Cortex of kidney (tissue), 1 donor: ENCODE data around the gene METTL23.
"Not testable (repeated sequence)": the region's sequence is repeated elsewhere in the genome, so short reads cannot be mapped to it uniquely, and the experiment has no call there.

Source experiments
- DNase-seq: peaks from one replicate; lab custom pipeline; 2025; lab: John Stamatoyannopoulos, UW

Gene METTL23

GRCh38 chr17:76714336-76714735 is 12.3 kb upstream of the METTL23 start:
- no peak for DNase-seq

GRCh38 chr17:76714822-76715495 is 11.7 kb upstream of the METTL23 start:
- DNase-seq: no peak

DNA sequence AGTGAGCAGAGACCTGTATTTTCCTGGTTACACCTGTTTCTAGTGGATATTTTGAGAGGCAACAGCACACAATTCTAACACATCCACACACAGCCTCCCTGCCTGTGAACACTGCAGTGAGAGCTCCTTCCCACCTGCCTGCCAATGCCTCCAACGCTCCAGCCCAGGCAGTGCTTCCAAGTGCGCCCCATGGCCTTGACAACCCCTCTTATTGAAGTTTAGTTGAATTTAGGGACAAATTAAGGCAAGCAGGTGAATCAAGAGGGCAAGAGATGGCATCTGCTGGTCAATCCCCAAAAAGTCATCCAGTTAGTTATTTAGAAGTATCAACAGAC is 11.2 kb upstream of the METTL23 start:
- no peak for DNase-seq

- DNase-seq: no peak
Observed at GRCh38 chr17:76716146-76716838, 10.3 kb upstream of the METTL23 start.

DNA sequence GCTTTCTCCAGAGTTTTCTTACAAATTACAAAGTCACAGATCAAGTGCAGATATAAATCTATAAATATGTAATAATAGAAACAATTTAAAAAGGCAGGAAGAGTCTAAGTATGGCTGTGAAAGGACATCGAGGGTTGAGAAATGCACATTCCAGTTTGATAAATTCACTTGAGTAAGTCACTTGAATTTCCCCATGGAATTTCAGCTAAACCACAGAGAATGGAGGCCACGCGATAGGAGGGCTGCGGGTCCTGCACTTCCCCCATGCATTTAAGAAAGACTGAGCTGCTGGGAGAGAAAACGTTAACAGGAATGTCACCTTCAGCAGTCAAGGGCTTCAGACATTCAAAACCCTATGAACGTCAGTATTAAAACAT is 9.8 kb upstream of the METTL23 start:
- no peak for DNase-seq

DNA sequence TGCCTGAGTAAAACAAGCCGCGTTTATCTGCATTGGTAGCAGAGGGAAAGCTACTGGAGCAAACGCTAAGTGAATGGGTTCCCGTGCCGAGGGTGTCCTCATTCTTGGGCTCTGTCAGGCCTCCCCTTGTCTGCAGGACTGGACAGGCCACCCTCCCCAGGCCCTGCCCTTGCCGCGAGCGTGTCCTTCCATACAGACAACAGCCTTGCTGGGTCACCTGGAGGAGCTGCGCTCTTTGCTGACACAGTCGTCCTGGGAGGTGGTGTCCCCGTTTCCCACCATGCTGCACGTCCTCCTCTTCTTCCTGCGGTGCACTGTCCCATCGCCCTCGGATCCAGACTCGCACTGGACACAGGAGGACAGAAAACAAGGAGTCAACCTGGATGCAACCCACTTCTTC is 8.1 kb upstream of the METTL23 start:
- no peak for DNase-seq

GRCh38 chr17:76720211-76720610 is 6.4 kb upstream of the METTL23 start:
- no peak for DNase-seq

DNA sequence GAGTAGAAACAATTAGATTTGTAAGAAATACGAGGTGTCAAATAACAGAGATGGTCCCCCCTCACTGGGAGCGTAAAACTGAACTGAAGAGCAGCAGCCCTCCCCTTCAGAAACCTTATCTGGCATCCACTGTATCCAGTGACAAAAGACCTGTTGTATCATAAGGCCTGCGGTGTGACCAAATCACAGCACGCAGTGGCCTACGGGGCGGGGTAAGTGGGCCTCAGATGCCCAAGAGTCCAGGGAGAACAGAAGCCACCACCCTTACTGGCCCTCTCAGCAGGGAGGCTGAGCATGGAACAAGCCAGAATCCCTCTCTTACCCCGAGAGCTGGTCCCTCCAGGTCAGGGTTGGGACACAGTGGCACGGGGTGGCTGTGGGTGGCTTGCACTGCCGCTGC is 5.7 kb upstream of the METTL23 start:
- DNase-seq: no peak

- DNase-seq: no peak
Observed at GRCh38 chr17:76721463-76721862, 5.2 kb upstream of the METTL23 start.

DNA sequence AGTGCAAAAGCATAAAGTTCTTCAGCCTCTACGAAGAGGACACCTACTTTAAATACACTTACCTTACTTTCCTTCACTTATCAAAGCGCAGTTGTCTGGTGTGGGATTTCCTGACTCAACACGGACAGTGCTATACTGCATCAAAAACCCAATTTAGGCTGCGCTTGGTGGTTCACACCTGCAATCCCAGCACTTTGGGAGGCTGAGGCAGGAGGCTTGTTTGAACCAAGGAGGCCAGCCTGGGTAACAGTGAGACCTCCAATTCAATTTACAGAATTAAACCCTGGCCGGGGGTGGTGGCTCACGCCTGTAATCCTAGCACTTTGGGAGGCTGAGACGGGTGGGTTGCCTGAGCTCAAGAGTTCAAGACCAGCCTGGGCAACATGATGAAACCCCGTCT is 4.4 kb upstream of the METTL23 start:
- DNase-seq: no peak

DNA sequence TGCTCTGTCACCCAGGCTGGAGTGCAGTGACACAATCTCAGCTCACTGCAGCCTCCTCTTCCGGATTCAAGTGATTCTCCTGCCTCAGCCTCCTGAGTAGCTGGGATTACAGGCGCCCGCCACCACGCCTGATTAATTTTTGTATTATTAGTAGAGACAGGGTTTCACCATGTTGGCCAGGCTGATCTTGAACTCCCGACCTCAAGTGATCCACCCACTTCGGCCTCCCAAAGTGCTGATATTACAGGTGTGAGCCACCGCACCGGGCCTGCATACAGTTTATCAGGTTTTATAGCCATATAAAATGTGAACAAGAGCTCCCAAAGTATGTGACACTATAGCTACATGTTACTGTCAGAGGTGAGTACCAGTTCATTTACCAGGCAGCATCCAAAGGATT is 3.7 kb upstream of the METTL23 start:
- DNase-seq: not testable (repeated sequence)

- DNase-seq: no peak
Observed at GRCh38 chr17:76723812-76724211, 2.8 kb upstream of the METTL23 start.

DNA sequence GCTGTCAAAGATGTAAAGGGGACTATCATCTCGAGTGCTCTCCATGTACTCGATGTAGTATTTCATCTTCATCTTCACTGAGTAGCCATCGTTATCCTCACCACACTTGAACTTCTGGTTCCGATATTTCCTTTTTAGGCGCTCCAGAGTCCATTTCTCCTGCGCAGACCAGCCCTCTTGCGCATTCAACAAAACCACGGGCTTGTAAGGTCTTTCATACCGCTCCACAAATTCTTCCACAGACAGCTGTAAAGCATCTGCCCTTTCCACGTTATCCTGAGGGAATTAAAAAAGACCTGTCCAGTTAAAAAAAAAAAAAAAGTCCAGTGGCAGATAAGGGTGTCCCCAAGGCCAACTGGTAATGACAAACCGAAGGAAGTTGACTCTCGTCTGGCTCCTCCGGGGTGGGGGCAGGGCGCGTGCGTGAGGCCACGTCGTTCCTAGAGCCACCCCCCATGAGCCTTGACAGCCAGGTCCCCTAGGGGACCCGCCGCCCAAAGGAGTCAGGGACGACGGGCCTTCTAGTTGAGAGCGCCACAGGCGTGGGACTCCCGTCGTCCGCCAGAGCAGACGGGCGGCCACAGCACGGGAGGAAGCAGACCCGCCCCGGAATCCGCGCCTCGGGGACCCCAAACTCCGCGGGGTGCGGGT is 934 bp upstream of the METTL23 start:
- no peak for DNase-seq

DNA sequence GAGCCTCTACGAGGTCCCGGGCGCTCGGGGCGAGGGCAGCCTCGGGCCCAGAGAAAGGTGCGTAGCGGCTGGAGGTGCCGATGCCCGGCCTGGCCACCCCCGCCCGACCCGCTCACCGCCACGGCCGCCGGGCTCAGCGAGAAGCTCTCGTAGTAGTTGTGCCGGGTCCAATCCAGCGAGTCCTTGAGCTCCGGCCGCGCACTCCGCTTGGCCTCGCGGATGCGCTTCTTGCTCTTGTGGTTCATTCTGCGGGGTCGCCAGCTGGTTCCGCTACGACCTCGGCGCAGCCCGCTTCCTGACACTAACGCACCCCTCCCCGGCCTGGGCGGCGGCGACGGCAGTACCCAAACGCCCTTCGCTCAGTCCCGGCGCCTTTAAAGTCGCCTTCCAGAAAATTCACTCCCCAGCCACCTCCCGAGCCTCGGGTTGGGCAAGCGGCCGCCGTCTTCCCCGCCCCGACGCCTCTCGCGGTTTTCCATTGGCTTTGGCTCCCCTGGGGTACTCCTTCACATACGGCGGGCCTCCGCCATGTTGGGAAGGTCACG is 336 bp upstream of the METTL23 start, which contains the start of gene JMJD6:
Gene JMJD6 (minus strand): TSS at position 376 of the 545 bp plus-strand sequence. CDS start 131 bp downstream, at position 245.
- peak; percentile 80 for DNase-seq

DNA sequence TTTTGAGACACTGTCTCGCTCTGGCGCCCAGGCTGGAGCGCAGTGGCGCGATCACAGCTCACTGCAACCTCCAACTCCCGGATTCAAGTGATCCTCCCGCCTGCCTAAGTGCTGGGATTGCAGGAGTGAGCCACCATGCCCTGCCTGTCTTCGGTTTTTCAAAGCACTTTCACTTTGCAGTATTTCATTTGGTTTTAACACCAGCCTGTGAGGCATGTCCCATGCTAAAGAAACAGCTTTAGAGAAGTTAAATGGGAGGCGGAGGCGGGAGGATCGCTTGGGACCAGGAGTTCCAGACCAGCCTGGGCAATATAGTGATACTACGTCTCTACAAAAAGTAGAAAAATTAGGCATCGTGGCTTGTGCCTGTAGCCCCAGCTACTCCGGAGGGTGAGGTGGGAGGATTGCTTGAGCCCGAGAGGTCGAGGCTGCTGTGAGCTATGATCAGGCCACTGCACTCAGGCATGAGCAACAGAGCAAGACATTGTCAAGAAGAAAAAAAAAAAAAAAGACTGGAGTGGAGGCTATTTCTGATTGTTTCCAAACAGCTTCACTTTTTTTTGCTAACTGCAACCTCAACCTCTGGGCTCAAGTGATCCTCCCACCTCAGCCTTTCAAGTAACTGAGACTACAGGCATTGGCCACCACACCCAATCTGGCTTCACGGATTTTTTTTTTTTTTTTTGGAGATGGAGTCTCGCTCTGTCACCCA is 1.3 kb downstream of the METTL23 start:
- no peak for DNase-seq

DNA sequence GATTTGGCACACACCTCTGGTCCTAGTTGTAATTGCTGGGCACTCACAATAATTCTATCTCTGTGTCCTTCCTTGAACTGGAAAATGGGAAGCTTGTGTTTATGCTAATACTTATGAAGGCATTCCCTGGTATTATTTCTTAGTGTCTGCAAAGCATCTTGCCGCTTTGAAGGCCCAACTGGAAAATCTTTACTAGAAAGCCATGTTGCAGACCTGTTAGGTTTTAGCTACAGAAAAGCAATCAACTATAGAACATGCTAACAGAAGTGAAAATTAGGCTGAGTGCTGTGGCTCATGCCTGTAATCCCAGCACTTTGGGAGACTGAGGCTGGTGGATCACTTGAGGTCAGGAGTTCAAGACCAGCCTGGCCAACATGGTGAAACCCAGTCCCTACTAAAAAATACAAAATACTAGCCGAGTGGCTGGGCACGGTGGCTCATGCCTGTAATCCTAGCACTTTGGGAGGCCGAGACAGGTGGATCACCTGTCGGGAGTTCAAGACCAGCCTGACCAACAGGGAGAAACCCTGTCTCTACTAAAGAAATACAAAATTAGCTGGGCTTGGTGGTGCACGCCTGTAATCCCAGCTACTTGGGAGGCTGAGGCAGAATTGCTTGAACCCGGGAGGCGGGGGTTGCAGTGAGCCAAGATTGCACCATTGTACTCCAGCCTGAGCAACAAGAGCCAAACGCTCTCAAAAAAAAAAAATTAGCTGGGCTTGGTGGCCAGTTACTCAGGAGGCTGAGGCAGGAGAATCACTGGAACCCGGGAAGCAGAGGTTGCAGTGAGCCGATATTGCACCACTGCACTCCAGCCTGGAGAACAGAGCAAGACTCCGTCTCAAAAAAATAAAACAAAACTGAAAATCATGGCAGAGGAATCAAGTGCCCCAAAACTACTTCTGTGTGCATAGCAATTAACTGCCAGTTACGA is 5.4 kb downstream of the METTL23 start:
- not testable (repeated sequence) for DNase-seq

- no peak for DNase-seq
Observed at GRCh38 chr17:76732734-76733617, 6.3 kb downstream of the METTL23 start.

DNA sequence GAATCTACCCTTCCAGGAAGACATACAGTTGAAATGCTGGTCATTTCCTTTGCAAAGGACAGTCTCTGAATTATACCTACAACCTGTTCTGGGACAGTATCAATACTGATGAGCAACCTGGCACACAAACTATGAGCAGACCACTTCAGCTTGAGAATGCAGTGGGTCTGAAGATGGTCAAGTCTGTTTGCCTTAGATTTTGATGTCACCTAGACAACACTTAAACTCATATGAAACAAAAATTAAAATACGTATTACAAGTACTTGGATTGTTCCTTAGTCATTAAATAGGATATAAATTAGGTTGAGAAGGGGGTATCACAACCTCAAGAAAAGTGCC is 6.9 kb downstream of the METTL23 start:
- DNase-seq: no peak

GRCh38 chr17:76734080-76734840 is 7.6 kb downstream of the METTL23 start:
- no peak for DNase-seq

GRCh38 chr17:76735006-76735405 is 8.4 kb downstream of the METTL23 start:
- DNase-seq: no peak
